MCF 10A (cell line): ENCODE measurements around the gene C2CD2. TPM values are rescaled to one million over a fixed set of nuclear protein-coding genes. Genes with fewer than 3 reads are reported as not detected.

ENCODE experiments used
- BruUV-seq: library from RNA; stranded (reverse); fragments of 400-500 nt; replicated peaks from 2 replicates; lab custom pipeline; 2021; lab: Mats Ljungman, UMichigan
- CTCF ChIA-PET: fragments of 300-600 bp; sonication (Branson Sonifier 250); formaldehyde crosslinking; extraction: SDS; loops from one replicate; lab custom pipeline; 2021; ENCODE audit warnings: antibody characterized with exemption, inconsistent platforms; lab: Yijun Ruan, JAX
- POLR2A ChIA-PET: fragments of 300-600, 350-650 bp; sonication (Branson Sonifier 250); formaldehyde crosslinking; extraction: SDS; loops from one replicate; lab custom pipeline; 2020; ENCODE audit warnings: antibody characterized with exemption, inconsistent platforms; lab: Yijun Ruan, JAX
- DNase-seq: peaks from one replicate; pipeline ENCODE4 v3.0.0-alpha.2; 2018; ENCODE audit not compliant: unreplicated experiment
- H3K27ac Mint-ChIP-seq: one replicate; pipeline ENCODE4 v1.8.0; 2022; ENCODE audit warnings: mild to moderate bottlenecking, low read depth, mixed read lengths; ENCODE audit not compliant: unreplicated experiment
- H3K27me3 Mint-ChIP-seq: one replicate; pipeline ENCODE4 v1.8.0; 2022; ENCODE audit warnings: mixed read lengths; ENCODE audit not compliant: insufficient read depth, unreplicated experiment
- H3K36me3 Mint-ChIP-seq: one replicate; pipeline ENCODE4 v1.8.0; 2022; ENCODE audit warnings: mild to moderate bottlenecking, moderate library complexity, mixed read lengths; ENCODE audit not compliant: insufficient read depth, unreplicated experiment
- H3K4me1 Mint-ChIP-seq: one replicate; pipeline ENCODE4 v1.8.0; 2022; ENCODE audit warnings: mixed read lengths; ENCODE audit not compliant: insufficient read depth, unreplicated experiment
- H3K4me3 Mint-ChIP-seq: one replicate; pipeline ENCODE4 v1.8.0; 2022; ENCODE audit warnings: mild to moderate bottlenecking, moderate library complexity, mixed read lengths; ENCODE audit not compliant: unreplicated experiment
- H3K9me3 Mint-ChIP-seq: one replicate; pipeline ENCODE4 v1.8.0; 2022; ENCODE audit warnings: mixed read lengths; ENCODE audit not compliant: unreplicated experiment
- CTCF ChIP-seq: fragments of 200-600 bp; IDR thresholded peaks from one replicate; pipeline ENCODE4 v1.8.0; 2022; ENCODE audit warnings: antibody characterized with exemption, mild to moderate bottlenecking; ENCODE audit not compliant: unreplicated experiment
- intact Hi-C: fragments of 100-400 bp; cut with micrococcal nuclease; formaldehyde crosslinking; loops from 2 replicates; pipeline ENCODE4 v1.14.1; 2022
- total RNA-seq: library from RNA; stranded (reverse); gene quantifications from 2 replicates; pipeline ENCODE4 v1.2.3, GENCODE V29; 2022

Gene C2CD2
- total RNA-seq, 1 experiment from 2014 or later: 25.1 TPM

- H3K4me3 Mint-ChIP-seq: no peak overlapping the region
- ChIA-PET CTCF (interaction anchor here (1.0 to 1.8 kb wide), 2 partner anchors 232 to 593 kb away, joined by 3 to 7 read pairs; no protein-coding TSS in a partner anchor), POLR2A (no interaction called here)
- peaks cover 8% of the 10 kb centered on the region for H3K4me1 Mint-ChIP-seq
- no TSS peak for BruUV-seq
- no peaks in the 10 kb centered on the region for H3K27me3 Mint-ChIP-seq
- no peak for DNase-seq
- no peak overlapping the region for H3K27ac Mint-ChIP-seq
- no peaks in the 10 kb centered on the region for H3K9me3 Mint-ChIP-seq
- intact Hi-C loops: loop anchor here (5.0 kb wide), 2 partner anchors 136 to 241 kb away; partner anchors contain the start of gene ZBTB21
- H3K36me3 Mint-ChIP-seq: no peaks in the 10 kb centered on the region
- TF ChIP-seq CTCF: no peak
These were observed 77.4 kb downstream of the C2CD2 start for GRCh38 chr21:41876396-41876795.

GRCh38 chr21:41875086-41875485, 78.7 kb downstream of the C2CD2 start:
- H3K9me3 Mint-ChIP-seq: no peaks in the 10 kb centered on the region
- no peak for TF ChIP-seq CTCF
- H3K27me3 Mint-ChIP-seq: no peaks in the 10 kb centered on the region
- H3K4me1 Mint-ChIP-seq: peaks cover 8% of the 10 kb centered on the region
- H3K36me3 Mint-ChIP-seq: no peaks in the 10 kb centered on the region
- H3K27ac Mint-ChIP-seq: no peak overlapping the region
- H3K4me3 Mint-ChIP-seq: no peak overlapping the region
- intact Hi-C loops: loop anchor here (5.0 kb wide), 2 partner anchors 137 to 242 kb away; partner anchors contain the start of gene ZBTB21
- DNase-seq: no peak
- BruUV-seq: no TSS peak
- CTCF ChIA-PET: interaction anchor here (0.5 to 1.8 kb wide), 5 partner anchors 11 to 388 kb away, joined by 3 to 7 read pairs (median 4); no protein-coding TSS in a partner anchor
- POLR2A ChIA-PET: no interaction called here

- no peak overlapping the region for H3K27ac Mint-ChIP-seq
- CTCF ChIA-PET: interaction anchor here (0.6 to 1.8 kb wide), 3 partner anchors 10 to 233 kb away, joined by 4 to 7 read pairs (median 4); no protein-coding TSS in a partner anchor
- no peak for DNase-seq
- intact Hi-C loops: loop anchor here (5.0 kb wide), 2 partner anchors 138 to 243 kb away; partner anchors contain the start of gene ZBTB21
- no peaks in the 10 kb centered on the region for H3K27me3 Mint-ChIP-seq
- no peak overlapping the region for H3K4me3 Mint-ChIP-seq
- no TSS peak for BruUV-seq
- H3K36me3 Mint-ChIP-seq: no peaks in the 10 kb centered on the region
- POLR2A ChIA-PET: no interaction called here
- peaks cover 8% of the 10 kb centered on the region for H3K4me1 Mint-ChIP-seq
- no peak for TF ChIP-seq CTCF
- no peaks in the 10 kb centered on the region for H3K9me3 Mint-ChIP-seq
These were observed 79.2 kb downstream of the C2CD2 start for GRCh38 chr21:41874611-41875010.

- POLR2A ChIA-PET: interaction anchor here (0.9 kb wide), 1 partner anchor 10 kb away, joined by 3 read pairs; no protein-coding TSS in a partner anchor
- no peak for TF ChIP-seq CTCF
- intact Hi-C loops: no loop called here
- Mint-ChIP-seq H3K4me3 (no peak overlapping the region), H3K4me1 (peaks cover 8% of the 10 kb centered on the region), H3K36me3 (no peaks in the 10 kb centered on the region), H3K27ac (peak overlapping the region; percentile 56), H3K9me3 (no peaks in the 10 kb centered on the region), H3K27me3 (no peaks in the 10 kb centered on the region)
- DNase-seq: no peak
- no TSS peak for BruUV-seq
- CTCF ChIA-PET: interaction anchor here (0.6 kb wide), 1 partner anchor 836 kb away, joined by 3 read pairs; no protein-coding TSS in a partner anchor
These were observed 80.4 kb downstream of the C2CD2 start for GRCh38 chr21:41873426-41873825.
